ENCODE data around the gene ALLC.
"Not testable (repeated sequence)": the region's sequence is repeated elsewhere in the genome, so short reads cannot be mapped to it uniquely, and the experiment has no call there.

The ALLC gene

GRCh38 chr2:3633982-3634595 lies 23.9 kb upstream of the ALLC start:
- TF ChIP-seq, protein P1, sequence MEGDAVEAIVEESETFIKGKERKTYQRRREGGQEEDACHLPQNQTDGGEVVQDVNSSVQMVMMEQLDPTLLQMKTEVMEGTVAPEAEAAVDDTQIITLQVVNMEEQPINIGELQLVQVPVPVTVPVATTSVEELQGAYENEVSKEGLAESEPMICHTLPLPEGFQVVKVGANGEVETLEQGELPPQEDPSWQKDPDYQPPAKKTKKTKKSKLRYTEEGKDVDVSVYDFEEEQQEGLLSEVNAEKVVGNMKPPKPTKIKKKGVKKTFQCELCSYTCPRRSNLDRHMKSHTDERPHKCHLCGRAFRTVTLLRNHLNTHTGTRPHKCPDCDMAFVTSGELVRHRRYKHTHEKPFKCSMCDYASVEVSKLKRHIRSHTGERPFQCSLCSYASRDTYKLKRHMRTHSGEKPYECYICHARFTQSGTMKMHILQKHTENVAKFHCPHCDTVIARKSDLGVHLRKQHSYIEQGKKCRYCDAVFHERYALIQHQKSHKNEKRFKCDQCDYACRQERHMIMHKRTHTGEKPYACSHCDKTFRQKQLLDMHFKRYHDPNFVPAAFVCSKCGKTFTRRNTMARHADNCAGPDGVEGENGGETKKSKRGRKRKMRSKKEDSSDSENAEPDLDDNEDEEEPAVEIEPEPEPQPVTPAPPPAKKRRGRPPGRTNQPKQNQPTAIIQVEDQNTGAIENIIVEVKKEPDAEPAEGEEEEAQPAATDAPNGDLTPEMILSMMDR (IDR thresholded peaks at IDR 0.05) = no peak
- Histone ChIP-seq H3K4me3 (no peak overlapping the region), H3K27ac (no peak overlapping the region)
- peak; percentile 35 for DNase-seq (ENCODE audit: low spot score)

GRCh38 chr2:3634596-3635121 lies 23.3 kb upstream of the ALLC start:
- TF ChIP-seq, protein P1 (IDR thresholded peaks at IDR 0.05) = no peak
- peak; percentile 57 for DNase-seq (ENCODE audit: low spot score)
- Histone ChIP-seq H3K27ac (no peak overlapping the region), H3K4me3 (no peak overlapping the region)

DNA sequence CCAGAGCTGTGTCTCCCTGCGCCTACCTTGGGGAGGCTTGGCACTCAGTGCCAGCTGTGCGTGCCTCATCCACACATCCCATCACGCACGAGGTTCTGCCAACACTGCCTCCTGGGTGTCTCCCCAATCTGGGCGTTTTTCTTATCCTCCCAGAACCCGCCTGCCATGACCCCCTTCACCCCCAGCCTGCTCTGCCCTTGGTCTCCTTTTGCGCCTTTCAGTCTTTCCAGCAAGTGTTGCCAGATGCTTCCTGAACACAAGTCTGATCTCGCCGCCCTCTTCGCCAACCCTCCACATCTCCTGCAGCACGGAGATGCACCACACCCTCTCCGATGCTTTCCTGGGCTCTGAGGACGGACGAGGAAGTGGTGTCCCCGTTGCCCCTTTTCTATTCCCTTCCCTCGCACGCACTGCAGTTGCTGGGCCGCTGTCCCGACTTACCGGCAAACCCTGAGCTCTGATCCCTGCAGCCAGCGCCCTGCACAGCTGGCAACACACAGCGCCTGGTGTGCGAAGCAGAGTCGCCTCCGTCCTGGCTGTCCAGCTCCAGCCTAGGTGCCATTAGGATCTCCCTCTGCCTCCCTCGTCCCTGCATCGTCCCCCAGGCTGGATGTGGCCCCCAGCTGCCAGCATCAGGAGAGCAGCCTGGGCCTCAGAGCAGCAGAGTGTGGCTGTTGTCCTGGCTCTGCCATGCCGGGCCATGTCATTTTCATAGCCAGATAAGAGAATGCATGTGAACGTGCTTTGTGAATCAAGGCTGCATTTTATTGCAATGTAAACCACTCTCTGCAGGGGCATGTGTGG lies 22.6 kb upstream of the ALLC start:
- TF ChIP-seq, protein P1 (IDR thresholded peaks at IDR 0.05) = no peak
- peak; percentile 56 for DNase-seq (ENCODE audit: low spot score)
- H3K27ac ChIP-seq = no peak overlapping the region
- no peak overlapping the region for H3K4me3 ChIP-seq

DNA sequence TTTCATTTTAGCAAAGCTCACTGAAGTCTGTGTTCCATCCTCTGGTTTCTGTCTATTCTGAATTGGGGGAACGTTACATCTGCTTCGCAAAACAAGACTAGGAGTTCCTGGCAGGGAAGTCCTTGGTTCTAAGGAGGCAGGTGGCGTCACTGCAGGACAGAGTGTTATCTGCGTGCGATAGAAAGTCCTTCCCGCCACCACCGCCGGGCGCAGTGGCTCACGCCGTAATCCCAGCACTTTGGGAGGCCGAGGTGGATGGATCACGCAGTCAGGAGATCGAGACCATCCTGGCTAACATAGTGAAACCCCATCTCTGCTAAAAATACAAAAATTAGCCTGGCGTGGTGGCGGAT lies 22.0 kb upstream of the ALLC start:
- not testable (repeated sequence) for DNase-seq (ENCODE audit: low spot score); H3K27ac ChIP-seq

GRCh38 chr2:3636586-3637310 lies 21.3 kb upstream of the ALLC start:
- Histone ChIP-seq H3K4me3 (no peak overlapping the region), H3K27ac (no peak overlapping the region)
- TF ChIP-seq, protein P1 (IDR thresholded peaks at IDR 0.05) = no peak
- DNase-seq (ENCODE audit: low spot score) = peak; percentile 54

More for the DNA sequence above, 22.0 kb upstream of the ALLC start:
- H3K4me3 ChIP-seq = not testable (repeated sequence)

DNA sequence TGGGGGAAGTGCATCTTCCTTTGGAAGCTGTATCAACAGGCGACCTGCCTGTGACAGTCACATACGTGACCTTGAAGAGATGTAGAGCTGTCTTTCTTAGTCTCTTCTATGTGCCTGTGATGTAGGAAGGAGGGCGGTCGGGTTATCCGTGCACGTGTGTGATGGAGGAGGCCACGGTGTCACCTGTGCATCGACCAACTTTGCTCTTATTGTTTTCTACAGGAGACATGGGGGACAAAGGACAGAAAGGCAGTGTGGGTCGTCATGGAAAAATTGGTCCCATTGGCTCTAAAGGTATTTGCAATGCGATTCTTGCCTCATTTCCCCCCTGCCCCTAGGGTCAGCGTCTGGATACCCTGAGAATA lies 20.7 kb upstream of the ALLC start:
- H3K27ac ChIP-seq = no peak overlapping the region
- peak; percentile 40 for DNase-seq (ENCODE audit: low spot score)
- TF ChIP-seq, protein P1 (IDR thresholded peaks at IDR 0.05) = no peak
- H3K4me3 ChIP-seq = no peak overlapping the region

DNA sequence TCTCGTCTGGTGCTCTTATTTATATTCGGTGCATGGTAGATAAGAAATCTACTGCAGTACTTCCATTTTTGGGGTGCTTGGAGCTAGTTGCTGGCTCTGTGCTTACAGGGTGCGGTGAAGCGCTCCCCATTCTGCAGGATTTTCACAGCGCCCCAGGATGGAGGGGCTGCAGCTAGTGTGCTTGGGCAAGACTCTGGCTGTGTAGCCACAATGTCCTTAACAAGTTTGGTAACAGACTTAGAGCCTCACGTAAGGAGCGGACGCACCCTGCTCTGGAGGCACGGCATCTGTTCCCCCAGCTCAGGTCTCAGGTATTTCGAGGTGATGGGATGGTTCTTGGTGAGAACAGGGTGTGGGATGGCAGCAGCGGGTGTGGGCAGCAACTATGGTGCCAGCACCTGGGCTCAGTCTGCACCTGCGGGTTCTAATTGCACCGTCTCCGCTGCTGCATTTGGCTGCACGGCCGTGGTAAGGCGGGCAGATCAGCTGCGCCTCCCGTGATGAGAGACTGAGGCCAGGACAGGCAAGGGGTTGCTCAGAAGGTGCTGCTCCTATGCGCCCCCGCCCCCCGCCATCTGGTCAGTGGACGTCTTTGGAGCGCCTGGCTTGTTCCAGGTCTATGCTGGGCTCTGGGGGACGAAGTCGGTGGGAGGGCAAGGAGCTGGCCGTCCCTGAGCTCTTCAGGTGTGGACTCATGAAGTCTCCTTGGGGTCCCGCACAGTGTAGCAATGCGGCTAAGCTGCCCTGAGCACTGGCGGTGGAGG lies 20.1 kb upstream of the ALLC start:
- TF ChIP-seq, protein P1 (IDR thresholded peaks at IDR 0.05) = no peak
- no peak overlapping the region for H3K4me3 ChIP-seq
- H3K27ac ChIP-seq = no peak overlapping the region
- peak; percentile 63 for DNase-seq (ENCODE audit: low spot score)
